Measurements from ENCODE around the gene SBNO1.

Gene SBNO1

GRCh38 chr12:123346946-123347345 lies 17.7 kb downstream of the SBNO1 start:
- POLR2A ChIA-PET (ENCODE audit: low non-redundant PET): no interaction called here
- no peak for DNase-seq (ENCODE audit: low spot score)
- no peak overlapping the region for H3K27ac ChIP-seq
- CTCF ChIA-PET: no interaction called here
- no peak for TF ChIP-seq CTCF (conservative IDR thresholded peaks at IDR 0.05; ENCODE audit: low read depth)

GRCh38 chr12:123344086-123344485 lies 20.6 kb downstream of the SBNO1 start:
- no peak for TF ChIP-seq CTCF (conservative IDR thresholded peaks at IDR 0.05; ENCODE audit: low read depth)
- ChIA-PET CTCF (interaction anchor here (0.7 to 1.2 kb wide), 2 partner anchors 47 to 152 kb away, joined by 5 to 6 read pairs; no protein-coding TSS in a partner anchor), POLR2A (ENCODE audit: low non-redundant PET) (no interaction called here)
- no peak overlapping the region for H3K27ac ChIP-seq
- no peak for DNase-seq (ENCODE audit: low spot score)

GRCh38 chr12:123337070-123337469 lies 27.6 kb downstream of the SBNO1 start:
- DNase-seq (ENCODE audit: low spot score): no peak
- TF ChIP-seq CTCF (conservative IDR thresholded peaks at IDR 0.05; ENCODE audit: low read depth): no peak
- no peak overlapping the region for H3K27ac ChIP-seq
- CTCF ChIA-PET: no interaction called here
- POLR2A ChIA-PET (ENCODE audit: low non-redundant PET): no interaction called here

GRCh38 chr12:123336530-123336929 lies 28.1 kb downstream of the SBNO1 start:
- ChIA-PET CTCF (no interaction called here), POLR2A (ENCODE audit: low non-redundant PET) (no interaction called here)
- no peak overlapping the region for H3K27ac ChIP-seq
- TF ChIP-seq CTCF (conservative IDR thresholded peaks at IDR 0.05; ENCODE audit: low read depth): no peak
- DNase-seq (ENCODE audit: low spot score): no peak

GRCh38 chr12:123335490-123335889 lies 29.2 kb downstream of the SBNO1 start:
- no peak overlapping the region for H3K27ac ChIP-seq
- DNase-seq (ENCODE audit: low spot score): no peak
- ChIA-PET CTCF (interaction anchor here (0.7 kb wide), 1 partner anchor 294 kb away, joined by 3 read pairs; no protein-coding TSS in a partner anchor), POLR2A (ENCODE audit: low non-redundant PET) (no interaction called here)
- no peak for TF ChIP-seq CTCF (conservative IDR thresholded peaks at IDR 0.05; ENCODE audit: low read depth)

- H3K27ac ChIP-seq: no peak overlapping the region
- no peak for DNase-seq (ENCODE audit: low spot score)
- ChIA-PET CTCF (no interaction called here), POLR2A (ENCODE audit: low non-redundant PET) (no interaction called here)
- TF ChIP-seq CTCF (conservative IDR thresholded peaks at IDR 0.05; ENCODE audit: low read depth): no peak
Measured at GRCh38 chr12:123329799-123330198, 34.8 kb downstream of the SBNO1 start.

GRCh38 chr12:123319826-123320225 lies 44.8 kb downstream of the SBNO1 start:
- ChIA-PET CTCF (no interaction called here), POLR2A (ENCODE audit: low non-redundant PET) (no interaction called here)
- no peak for TF ChIP-seq CTCF (conservative IDR thresholded peaks at IDR 0.05; ENCODE audit: low read depth)
- no peak overlapping the region for H3K27ac ChIP-seq
- no peak for DNase-seq (ENCODE audit: low spot score)
